Type B pancreatic cell (in vitro differentiated cells): ENCODE results near the gene TAT. TPM values are rescaled to one million over a fixed set of nuclear protein-coding genes. Genes with fewer than 3 reads are reported as not detected.

Experiments
- DNase-seq: peaks from one replicate; pipeline ENCODE4 v3.0.0; 2021; ENCODE audit warnings: mixed read lengths; ENCODE audit not compliant: unreplicated experiment; ENCODE audit errors: extremely low spot score
- H3K27ac Mint-ChIP-seq: 2 replicates; pipeline ENCODE4 v1.8.0; 2021; ENCODE audit warnings: mild to moderate bottlenecking, mixed read lengths
- H3K27me3 Mint-ChIP-seq: 2 replicates; pipeline ENCODE4 v1.8.0; 2021; ENCODE audit warnings: mixed read lengths
- H3K36me3 Mint-ChIP-seq: 2 replicates; pipeline ENCODE4 v1.8.0; 2021; ENCODE audit warnings: mixed read lengths
- H3K4me1 Mint-ChIP-seq: one replicate; pipeline ENCODE4 v1.8.0; 2021; ENCODE audit warnings: mixed read lengths; ENCODE audit not compliant: unreplicated experiment
- H3K4me3 Mint-ChIP-seq: 2 replicates; pipeline ENCODE4 v1.8.0; 2021; ENCODE audit warnings: mild to moderate bottlenecking, mixed read lengths
- H3K9me3 Mint-ChIP-seq: 2 replicates; pipeline ENCODE4 v1.8.0; 2021; ENCODE audit warnings: mixed read lengths
- CTCF ChIP-seq: fragments of 200-600 bp; sonication (generic); conservative IDR thresholded peaks from 2 replicates; pipeline ENCODE4 v1.5.0; 2021; ENCODE audit warnings: antibody characterized with exemption, mild to moderate bottlenecking
- total RNA-seq: library from RNA; stranded (reverse); gene quantifications from 2 replicates; pipeline ENCODE4 v1.2.1, GENCODE V29; 2021; ENCODE audit warnings: low replicate concordance

TAT gene
- total RNA-seq, 1 donor from 2014 or later: not detected

DNA sequence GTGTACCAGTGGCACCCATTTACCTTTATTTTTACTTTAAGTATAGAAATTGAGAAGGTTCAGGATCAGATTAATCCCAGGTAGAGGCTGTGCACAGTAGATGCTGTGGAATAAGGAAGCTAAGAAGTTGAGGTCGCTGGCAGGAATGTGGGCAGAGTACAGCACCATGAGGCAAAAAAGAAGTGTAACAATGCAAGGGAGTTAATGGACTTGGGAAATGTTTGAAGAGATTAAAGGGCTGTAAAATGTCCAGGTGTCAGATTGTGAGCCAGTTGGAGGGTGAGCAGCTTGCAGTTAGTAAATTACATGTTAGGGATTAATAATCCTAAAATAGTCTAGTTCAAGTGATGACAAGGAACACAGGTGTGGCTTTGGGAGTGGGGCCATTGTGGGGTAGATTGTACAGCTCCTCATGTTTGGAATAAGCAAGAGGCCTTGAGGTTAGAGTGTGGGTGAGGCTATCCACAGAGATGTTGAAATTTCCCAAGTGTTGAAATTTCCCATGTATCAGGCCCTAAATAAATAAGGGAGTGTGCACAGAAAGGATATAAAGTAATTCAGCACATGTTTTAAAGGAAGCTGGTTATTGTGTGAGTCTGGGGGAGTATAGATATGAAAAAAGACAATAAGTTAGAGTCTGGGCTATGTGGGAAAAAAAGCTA lies 21.5 kb downstream of the TAT start:
- Mint-ChIP-seq H3K9me3 (no peaks in the 10 kb centered on the region), H3K36me3 (no peaks in the 10 kb centered on the region), H3K4me3 (no peak overlapping the region), H3K27me3 (peaks cover 22% of the 10 kb centered on the region), H3K27ac (no peak overlapping the region), H3K4me1 (no peaks in the 10 kb centered on the region)
- no peak for TF ChIP-seq CTCF
- no peak for DNase-seq

GRCh38 chr16:71552698-71553503 lies 24.0 kb downstream of the TAT start:
- peaks cover 11% of the 10 kb centered on the region for H3K27me3 Mint-ChIP-seq
- H3K4me1 Mint-ChIP-seq: no peaks in the 10 kb centered on the region
- H3K9me3 Mint-ChIP-seq: no peaks in the 10 kb centered on the region
- no peak overlapping the region for H3K27ac Mint-ChIP-seq
- H3K4me3 Mint-ChIP-seq: no peak overlapping the region
- H3K36me3 Mint-ChIP-seq: no peaks in the 10 kb centered on the region
- DNase-seq: no peak
- TF ChIP-seq CTCF: no peak

- no peaks in the 10 kb centered on the region for H3K9me3 Mint-ChIP-seq
- no peak for TF ChIP-seq CTCF
- no peak for DNase-seq
- peaks cover 3% of the 10 kb centered on the region for H3K27me3 Mint-ChIP-seq
- H3K4me1 Mint-ChIP-seq: no peaks in the 10 kb centered on the region
- H3K36me3 Mint-ChIP-seq: no peaks in the 10 kb centered on the region
- H3K4me3 Mint-ChIP-seq: no peak overlapping the region
- H3K27ac Mint-ChIP-seq: no peak overlapping the region
These were observed 29.7 kb downstream of the TAT start for GRCh38 chr16:71547168-71547567.

DNA sequence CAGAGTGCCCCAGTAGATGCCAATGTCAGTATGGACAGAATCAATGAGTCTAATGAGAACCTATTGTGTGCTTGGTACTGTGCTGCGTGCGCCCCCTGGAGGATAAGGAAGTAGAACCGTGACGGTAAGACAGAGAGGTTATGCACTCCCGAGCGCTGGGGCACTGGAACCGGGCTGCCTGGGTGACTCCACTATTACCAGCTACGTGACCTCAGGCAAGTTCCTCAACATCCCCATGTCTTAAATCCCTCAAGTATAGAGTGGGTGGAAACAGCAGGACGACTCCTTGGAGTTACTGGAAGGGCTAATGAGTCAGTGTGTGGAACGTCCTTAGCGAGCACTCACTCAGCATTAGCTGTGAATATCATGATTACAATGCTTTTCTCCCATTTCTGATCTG lies 34.5 kb downstream of the TAT start:
- Mint-ChIP-seq H3K9me3 (no peaks in the 10 kb centered on the region), H3K4me3 (no peak overlapping the region), H3K27me3 (peaks cover 8% of the 10 kb centered on the region), H3K27ac (no peak overlapping the region), H3K4me1 (no peaks in the 10 kb centered on the region), H3K36me3 (no peaks in the 10 kb centered on the region)
- TF ChIP-seq CTCF: peak; percentile 70
- DNase-seq: no peak

- Mint-ChIP-seq H3K27ac (no peak overlapping the region), H3K4me3 (no peak overlapping the region), H3K9me3 (no peaks in the 10 kb centered on the region), H3K27me3 (peaks cover 8% of the 10 kb centered on the region), H3K36me3 (no peaks in the 10 kb centered on the region), H3K4me1 (no peaks in the 10 kb centered on the region)
- no peak for DNase-seq
- TF ChIP-seq CTCF: peak; percentile 72
These were observed 39.2 kb downstream of the TAT start for GRCh38 chr16:71537643-71538042.
